ENCODE data around the gene LYG2. TPM values are rescaled to one million over a fixed set of nuclear protein-coding genes. Genes with fewer than 3 reads are reported as not detected.

LYG2 gene
- total and polyA plus RNA-seq, 7 donors, result not detected

DNA sequence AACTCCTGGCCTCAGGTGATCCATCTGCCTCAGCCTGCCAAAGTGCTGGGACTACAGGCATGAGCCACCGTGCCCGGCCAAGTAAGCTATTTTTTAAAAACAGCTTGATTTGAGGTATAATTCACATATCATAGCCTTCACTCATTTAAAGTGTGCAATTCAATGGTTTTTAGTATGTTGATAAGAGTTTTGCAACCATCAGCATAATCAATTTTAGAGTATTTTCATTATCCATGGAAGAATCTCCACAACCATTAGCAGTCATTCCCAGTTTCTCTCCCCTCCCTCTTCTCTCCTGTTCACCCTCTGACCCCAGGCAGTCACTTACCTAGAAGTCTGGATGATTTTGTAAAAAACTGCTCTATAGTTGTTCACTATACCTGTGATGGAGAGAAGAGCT lies 4.7 kb upstream of the LYG2 start:
- Histone ChIP-seq H3K27me3 (no peaks in the 10 kb centered on the region), H3K36me3 (no peaks in the 10 kb centered on the region), H3K4me1 (no peaks in the 10 kb centered on the region), H3K9me3 (no peaks in the 10 kb centered on the region), H3K4me3 (no peak overlapping the region), H3K27ac (no peak overlapping the region)
- TF ChIP-seq, protein P1, sequence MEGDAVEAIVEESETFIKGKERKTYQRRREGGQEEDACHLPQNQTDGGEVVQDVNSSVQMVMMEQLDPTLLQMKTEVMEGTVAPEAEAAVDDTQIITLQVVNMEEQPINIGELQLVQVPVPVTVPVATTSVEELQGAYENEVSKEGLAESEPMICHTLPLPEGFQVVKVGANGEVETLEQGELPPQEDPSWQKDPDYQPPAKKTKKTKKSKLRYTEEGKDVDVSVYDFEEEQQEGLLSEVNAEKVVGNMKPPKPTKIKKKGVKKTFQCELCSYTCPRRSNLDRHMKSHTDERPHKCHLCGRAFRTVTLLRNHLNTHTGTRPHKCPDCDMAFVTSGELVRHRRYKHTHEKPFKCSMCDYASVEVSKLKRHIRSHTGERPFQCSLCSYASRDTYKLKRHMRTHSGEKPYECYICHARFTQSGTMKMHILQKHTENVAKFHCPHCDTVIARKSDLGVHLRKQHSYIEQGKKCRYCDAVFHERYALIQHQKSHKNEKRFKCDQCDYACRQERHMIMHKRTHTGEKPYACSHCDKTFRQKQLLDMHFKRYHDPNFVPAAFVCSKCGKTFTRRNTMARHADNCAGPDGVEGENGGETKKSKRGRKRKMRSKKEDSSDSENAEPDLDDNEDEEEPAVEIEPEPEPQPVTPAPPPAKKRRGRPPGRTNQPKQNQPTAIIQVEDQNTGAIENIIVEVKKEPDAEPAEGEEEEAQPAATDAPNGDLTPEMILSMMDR (IDR thresholded peaks at IDR 0.05), result no peak
- TF ChIP-seq POLR2A (IDR thresholded peaks at IDR 0.05) (no peak), POLR2AphosphoS5 (IDR thresholded peaks at IDR 0.05) (no peak), EP300 (IDR thresholded peaks at IDR 0.05) (no peak)
- intact Hi-C loops (cut with DNase I), result no loop called here
- DNase-seq, result no peak
- 96 to 98% methylated on average over 2 of the region's 2 CpGs for whole genome bisulfite sequencing, 2 donors

- no peaks in the 10 kb centered on the region for H3K4me1 ChIP-seq
- intact Hi-C loops (cut with DNase I), result no loop called here
- no peak overlapping the region for H3K4me3 ChIP-seq
- H3K27ac ChIP-seq, result no peak overlapping the region
- no peaks in the 10 kb centered on the region for H3K36me3 ChIP-seq
- TF ChIP-seq POLR2AphosphoS5 (IDR thresholded peaks at IDR 0.05) (no peak), POLR2A (IDR thresholded peaks at IDR 0.05) (no peak), EP300 (IDR thresholded peaks at IDR 0.05) (no peak)
- TF ChIP-seq, protein P1 (IDR thresholded peaks at IDR 0.05), result no peak
- no peaks in the 10 kb centered on the region for H3K27me3 ChIP-seq
- WGBS, 2 donors, result 85 to 94% methylated on average over 4 of the region's 4 CpGs
- no peak for DNase-seq
- no peaks in the 10 kb centered on the region for H3K9me3 ChIP-seq
Measured at GRCh38 chr2:99259465-99259864, 4.0 kb upstream of the LYG2 start.

DNA sequence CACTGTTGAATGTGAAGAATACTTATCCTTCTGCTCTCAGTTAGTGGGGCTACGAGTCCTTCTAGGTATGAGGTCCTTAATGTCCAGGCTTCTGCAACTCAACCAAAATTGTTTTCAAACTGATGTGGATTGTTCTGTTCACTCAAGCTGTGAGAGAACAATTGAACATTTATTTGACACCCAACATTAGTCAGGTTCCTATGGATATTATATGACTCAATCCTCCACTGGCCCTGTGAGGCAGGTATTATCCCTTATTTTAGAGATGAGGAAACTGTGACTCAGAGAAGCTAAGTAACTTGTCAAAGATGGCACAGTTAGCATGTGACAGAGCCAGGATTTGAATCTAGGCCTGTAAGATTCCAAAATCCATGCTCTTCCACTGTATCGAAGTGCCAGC lies 1.2 kb upstream of the LYG2 start:
- Histone ChIP-seq H3K27me3 (no peaks in the 10 kb centered on the region), H3K36me3 (no peaks in the 10 kb centered on the region), H3K4me3 (no peak overlapping the region), H3K9me3 (no peaks in the 10 kb centered on the region), H3K4me1 (no peaks in the 10 kb centered on the region), H3K27ac (no peak overlapping the region)
- intact Hi-C loops (cut with DNase I), result no loop called here
- TF ChIP-seq POLR2A (IDR thresholded peaks at IDR 0.05), result no peak
- no peak for TF ChIP-seq POLR2AphosphoS5 (IDR thresholded peaks at IDR 0.05)
- TF ChIP-seq EP300 (IDR thresholded peaks at IDR 0.05), result no peak
- TF ChIP-seq, protein P1 (IDR thresholded peaks at IDR 0.05), result no peak
- WGBS, 2 donors, result 92 to 98% methylated on average over 2 of the region's 2 CpGs
- DNase-seq, result no peak

GRCh38 chr2:99249951-99250350 lies 5.5 kb downstream of the LYG2 start:
- no peak overlapping the region for H3K27ac ChIP-seq
- H3K27me3 ChIP-seq, result no peaks in the 10 kb centered on the region
- 87 to 90% methylated on average over 2 of the region's 2 CpGs for WGBS, 2 donors
- H3K9me3 ChIP-seq, result peaks cover 0 to 3% (median 0%) of the 10 kb centered on the region in 4 donors
- no peak for DNase-seq
- intact Hi-C loops (cut with DNase I), result no loop called here
- H3K36me3 ChIP-seq, result no peaks in the 10 kb centered on the region
- TF ChIP-seq EP300 (IDR thresholded peaks at IDR 0.05) (no peak), POLR2AphosphoS5 (IDR thresholded peaks at IDR 0.05) (no peak), POLR2A (IDR thresholded peaks at IDR 0.05) (no peak)
- TF ChIP-seq, protein P1 (IDR thresholded peaks at IDR 0.05), result no peak
- H3K4me3 ChIP-seq, result no peak overlapping the region
- no peaks in the 10 kb centered on the region for H3K4me1 ChIP-seq

- DNase-seq, result no peak
- intact Hi-C loops (cut with DNase I), result no loop called here
- 85 to 89% methylated on average over 6 of the region's 6 CpGs for WGBS, 2 donors
- no peak overlapping the region for H3K27ac ChIP-seq
- no peaks in the 10 kb centered on the region for H3K4me1 ChIP-seq
- no peak overlapping the region for H3K4me3 ChIP-seq
- no peaks in the 10 kb centered on the region for H3K27me3 ChIP-seq
- TF ChIP-seq EP300 (IDR thresholded peaks at IDR 0.05) (no peak), POLR2AphosphoS5 (IDR thresholded peaks at IDR 0.05) (no peak)
- TF ChIP-seq, protein P1 (IDR thresholded peaks at IDR 0.05), result no peak
- H3K9me3 ChIP-seq, result no peaks in the 10 kb centered on the region
- no peaks in the 10 kb centered on the region for H3K36me3 ChIP-seq
Measured at GRCh38 chr2:99242151-99242550, 13.3 kb downstream of the LYG2 start.

All from sigmoid colon (tissue), 7 donors.